Osteoblast (primary cell): ENCODE measurements around the gene CCDC92. TPM values are rescaled to one million over a fixed set of nuclear protein-coding genes. Genes with fewer than 3 reads are reported as not detected.

ENCODE experiments used
- DNase-seq: peaks from one replicate; pipeline ENCODE4 v3.0.0; 2011; ENCODE audit warnings: low spot score, mixed read lengths; ENCODE audit not compliant: insufficient read length; ENCODE audit errors: missing footprints
- H2AFZ ChIP-seq: 2 replicates; pipeline ENCODE4 v1.6.0; 2011; ENCODE audit warnings: mild to moderate bottlenecking, low read length
- H3K27ac ChIP-seq: 2 replicates; pipeline ENCODE4 v1.5.1; 2011; ENCODE audit warnings: mild to moderate bottlenecking, low read depth, low read length, moderate library complexity
- H3K27me3 ChIP-seq: 2 replicates; pipeline ENCODE4 v1.6.0; 2012; ENCODE audit warnings: mild to moderate bottlenecking, control low read depth, inconsistent platforms, low read length, moderate library complexity; ENCODE audit not compliant: insufficient read depth
- H3K36me3 ChIP-seq: 2 replicates; pipeline ENCODE4 v1.5.1; 2011; ENCODE audit warnings: mild to moderate bottlenecking, low read length, control low read depth, moderate library complexity; ENCODE audit not compliant: insufficient read depth
- H3K4me1 ChIP-seq: 2 replicates; pipeline ENCODE4 v1.5.1; 2011; ENCODE audit warnings: mild to moderate bottlenecking, low read length, control low read depth, moderate library complexity; ENCODE audit not compliant: insufficient read depth
- H3K4me2 ChIP-seq: 2 replicates; pipeline ENCODE4 v1.6.0; 2011; ENCODE audit warnings: mild to moderate bottlenecking, low read length; ENCODE audit not compliant: insufficient read depth
- H3K4me3 ChIP-seq: fragments of 200-600 bp; sonication (generic); 3 replicates; pipeline ENCODE4 v1.5.1; 2012; ENCODE audit warnings: mild to moderate bottlenecking, low read length, inconsistent platforms; ENCODE audit not compliant: insufficient read depth
- H3K79me2 ChIP-seq: 2 replicates; pipeline ENCODE4 v1.6.0; 2012; ENCODE audit warnings: mild to moderate bottlenecking, low read length, control low read depth, inconsistent platforms; ENCODE audit not compliant: insufficient read depth
- H3K9me3 ChIP-seq: 2 replicates; pipeline ENCODE4 v1.5.1; 2011; ENCODE audit warnings: low read depth, low read length, control low read depth
- H4K20me1 ChIP-seq: 2 replicates; pipeline ENCODE4 v1.6.0; 2012; ENCODE audit warnings: mild to moderate bottlenecking, low read length, control low read depth; ENCODE audit not compliant: insufficient read depth
- CTCF ChIP-seq: IDR thresholded peaks from 2 replicates; pipeline ENCODE4 v1.5.1; 2011; ENCODE audit warnings: mild to moderate bottlenecking, low read depth, low read length, moderate library complexity; ENCODE audit errors: extremely low read depth
- total RNA-seq: library from RNA; depleted of rRNA; stranded (reverse); fragments of >200 nt; gene quantifications from 2 replicates; pipeline ENCODE4 v1.2.3, GENCODE V29; 2012

Gene CCDC92
- total RNA-seq, 1 donor = 25.7 TPM

GRCh38 chr12:123894823-123895345, 77.7 kb downstream of the CCDC92 start:
- Histone ChIP-seq H3K27me3 (peaks cover 5% of the 10 kb centered on the region), H3K36me3 (no peaks in the 10 kb centered on the region), H3K79me2 (no peaks in the 10 kb centered on the region), H2AFZ (no peak overlapping the region), H3K4me1 (peaks cover 8% of the 10 kb centered on the region), H3K27ac (no peak overlapping the region), H3K4me2 (no peak overlapping the region), H3K9me3 (no peaks in the 10 kb centered on the region), H3K4me3 (no peak overlapping the region), H4K20me1 (no peaks in the 10 kb centered on the region)
- no peak for DNase-seq
- no peak for TF ChIP-seq CTCF

GRCh38 chr12:123893276-123893675, 79.4 kb downstream of the CCDC92 start:
- H3K27ac ChIP-seq = no peak overlapping the region
- no peaks in the 10 kb centered on the region for H3K36me3 ChIP-seq
- no peaks in the 10 kb centered on the region for H3K79me2 ChIP-seq
- TF ChIP-seq CTCF = no peak
- H3K9me3 ChIP-seq = no peaks in the 10 kb centered on the region
- no peak for DNase-seq
- H3K4me2 ChIP-seq = no peak overlapping the region
- H3K4me3 ChIP-seq = no peak overlapping the region
- H4K20me1 ChIP-seq = no peaks in the 10 kb centered on the region
- H2AFZ ChIP-seq = no peak overlapping the region
- H3K4me1 ChIP-seq = peaks cover 8% of the 10 kb centered on the region
- H3K27me3 ChIP-seq = peaks cover 17% of the 10 kb centered on the region

GRCh38 chr12:123892853-123893252, 79.8 kb downstream of the CCDC92 start:
- Histone ChIP-seq H3K27ac (no peak overlapping the region), H4K20me1 (no peaks in the 10 kb centered on the region), H3K79me2 (no peaks in the 10 kb centered on the region), H3K4me1 (peaks cover 8% of the 10 kb centered on the region), H3K36me3 (no peaks in the 10 kb centered on the region), H3K4me3 (no peak overlapping the region), H2AFZ (no peak overlapping the region), H3K27me3 (peaks cover 17% of the 10 kb centered on the region), H3K9me3 (no peaks in the 10 kb centered on the region), H3K4me2 (no peak overlapping the region)
- no peak for TF ChIP-seq CTCF
- no peak for DNase-seq

- Histone ChIP-seq H2AFZ (no peak overlapping the region), H3K9me3 (no peaks in the 10 kb centered on the region), H3K79me2 (no peaks in the 10 kb centered on the region), H3K36me3 (no peaks in the 10 kb centered on the region), H3K4me3 (no peak overlapping the region), H4K20me1 (no peaks in the 10 kb centered on the region), H3K4me2 (no peak overlapping the region), H3K4me1 (peaks cover 5% of the 10 kb centered on the region), H3K27ac (no peak overlapping the region), H3K27me3 (peaks cover 20% of the 10 kb centered on the region)
- DNase-seq = no peak
- TF ChIP-seq CTCF = no peak
These were observed 80.5 kb downstream of the CCDC92 start for GRCh38 chr12:123892180-123892559.
